ENCODE measurements around the gene DCN.
A peak's percentile ranks its signal among the peaks of the same experiment; 100 is the strongest.

DCN gene

DNA sequence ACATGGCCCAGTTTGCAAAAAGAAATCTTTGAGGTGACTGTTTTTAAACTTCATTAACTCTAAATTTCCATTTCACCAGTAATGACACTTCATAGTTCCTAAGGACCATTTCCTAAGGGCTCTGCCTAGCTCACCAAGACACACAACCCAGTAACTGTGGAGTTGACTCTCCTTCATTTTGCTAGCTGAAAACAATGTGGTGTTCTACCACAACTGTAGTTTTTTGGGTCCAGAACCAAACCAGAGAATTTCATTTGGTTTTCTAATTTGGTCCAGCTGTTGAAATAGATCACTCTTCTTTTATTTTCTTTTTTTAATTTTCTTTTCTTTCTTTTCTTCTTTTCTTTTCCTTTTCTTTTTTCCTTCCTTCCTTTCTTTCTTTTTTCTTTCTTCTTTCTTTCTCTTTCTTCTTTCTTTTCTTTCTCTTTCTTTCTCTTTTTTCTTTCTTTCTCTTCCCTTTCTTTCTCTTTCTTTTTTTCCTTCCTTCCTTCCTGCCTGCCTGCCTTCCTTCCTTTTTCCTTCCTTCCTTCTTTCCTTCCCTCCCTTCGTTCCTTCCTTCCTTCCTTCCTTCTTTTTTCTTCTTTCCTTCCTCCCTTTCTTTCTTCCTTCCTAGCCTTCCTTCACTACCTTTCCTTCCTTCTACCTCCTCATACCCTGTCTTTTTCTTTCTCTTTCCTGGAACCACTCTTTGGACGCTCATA lies 52.8 kb downstream of the DCN start:
- DNase-seq: no peak

GRCh38 chr12:91127751-91128150 lies 54.9 kb downstream of the DCN start:
- DNase-seq: no peak

DNA sequence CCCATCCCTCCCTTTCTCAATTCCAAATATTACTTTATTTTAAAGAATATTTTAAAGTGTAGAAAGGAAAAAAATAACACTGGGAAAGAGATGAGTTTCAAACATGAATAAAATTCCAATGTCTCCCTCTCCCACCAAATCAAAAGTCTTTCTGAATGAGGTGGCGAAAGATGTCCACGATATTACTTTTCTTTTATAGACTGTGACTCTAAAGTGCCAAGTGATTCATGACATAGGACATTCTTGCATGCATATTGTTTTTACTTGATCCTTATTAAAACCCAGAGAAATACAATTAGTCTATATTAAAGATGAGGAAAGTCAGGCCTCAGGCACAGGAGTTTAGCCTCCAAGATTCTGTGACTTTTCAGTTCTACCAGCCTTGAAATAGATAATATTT lies 55.3 kb downstream of the DCN start:
- DNase-seq: no peak

- DNase-seq: no peak
Observed at GRCh38 chr12:91126516-91126915, 56.1 kb downstream of the DCN start.

GRCh38 chr12:91123236-91123916 lies 59.2 kb downstream of the DCN start:
- no peak for DNase-seq

DNA sequence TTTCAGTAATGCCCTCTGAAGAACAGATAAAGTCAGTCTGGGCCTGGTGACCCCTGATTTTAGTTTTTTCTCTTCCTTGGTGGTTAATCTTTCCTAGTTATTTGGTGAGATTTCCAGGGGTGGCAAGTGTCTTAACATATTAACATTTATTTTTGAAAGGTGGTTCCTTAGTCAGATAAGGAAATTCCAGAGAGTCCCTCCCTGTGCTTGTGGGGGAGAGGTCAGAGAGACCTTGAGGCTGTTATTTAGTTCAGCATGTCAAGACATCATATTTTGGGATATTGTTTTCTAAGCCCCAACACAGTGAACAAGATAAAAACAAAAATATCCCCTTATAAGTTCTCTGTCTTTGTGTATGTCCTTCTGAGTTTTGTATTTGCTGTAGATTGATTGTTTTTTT lies 61.8 kb downstream of the DCN start:
- DNase-seq: no peak

DNA sequence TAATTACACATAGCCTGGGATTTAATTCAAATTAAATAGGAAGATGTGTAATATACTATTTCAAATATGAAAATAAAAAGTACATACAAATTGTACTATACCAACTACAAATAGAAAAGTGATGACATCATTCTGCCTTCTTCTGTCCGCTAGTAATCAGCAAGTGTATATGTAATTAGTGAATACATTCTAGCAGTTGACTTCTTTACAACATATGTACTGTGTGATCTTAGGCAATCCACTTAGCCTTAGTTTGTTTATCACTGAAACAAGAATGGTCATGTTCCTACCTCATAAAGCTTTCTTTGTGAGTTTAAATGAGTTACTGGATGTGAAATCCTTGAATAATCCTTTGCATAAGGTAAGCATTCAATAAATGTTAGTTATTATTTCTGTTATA lies 63.5 kb downstream of the DCN start:
- no peak for DNase-seq

- DNase-seq: no peak
Observed at GRCh38 chr12:91113621-91114020, 69.0 kb downstream of the DCN start.

DNA sequence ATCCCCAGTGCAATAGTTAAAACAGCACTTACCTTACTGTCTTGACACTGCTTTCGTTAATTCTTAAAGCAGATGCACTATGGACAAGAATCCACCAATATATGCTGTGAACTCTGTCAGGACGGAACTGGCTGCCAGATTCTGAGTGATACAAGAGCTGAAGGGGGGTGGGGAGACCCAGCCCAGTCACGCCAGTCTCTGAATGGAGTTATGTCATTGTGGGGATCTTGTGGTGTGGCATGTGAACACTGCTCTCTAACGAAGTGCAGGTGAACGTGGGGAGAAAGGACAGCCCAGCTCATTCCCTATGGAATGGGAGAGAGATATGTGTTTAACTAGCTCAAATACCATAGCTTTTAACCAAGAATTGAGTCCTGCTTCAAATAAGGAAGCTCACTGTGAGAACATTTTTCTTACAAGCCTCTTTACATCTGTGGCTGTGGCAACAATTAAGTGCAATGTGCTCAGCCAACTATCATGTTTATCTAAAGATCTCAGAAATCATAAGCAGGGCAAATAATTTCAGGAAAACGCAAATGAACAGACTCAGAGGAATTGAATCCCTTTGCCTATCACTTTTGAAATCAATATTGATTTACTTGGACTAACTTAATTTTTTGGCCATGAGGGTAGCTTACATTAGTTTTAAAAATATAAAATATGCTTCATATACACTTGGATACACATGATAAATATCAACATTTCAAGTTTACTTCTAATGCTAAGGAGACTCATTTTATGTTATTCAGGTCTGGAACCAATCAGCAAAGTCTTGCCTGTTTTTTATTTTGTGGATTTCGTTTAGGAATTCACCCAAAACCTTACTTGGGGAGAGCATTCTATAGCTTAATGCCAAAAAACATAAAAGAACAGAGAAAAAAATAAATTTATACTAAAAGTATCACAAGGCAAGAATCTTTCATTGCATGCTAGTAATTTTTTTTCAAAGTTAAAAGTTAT lies 71.0 kb downstream of the DCN start, which contains the start of gene LUM:
Gene LUM, minus strand, starts transcription at position 129 of the 960 bp plus-strand sequence. CDS start 2,515 bp downstream, outside the sequence.
- DNase-seq: peak; percentile 74

DNA sequence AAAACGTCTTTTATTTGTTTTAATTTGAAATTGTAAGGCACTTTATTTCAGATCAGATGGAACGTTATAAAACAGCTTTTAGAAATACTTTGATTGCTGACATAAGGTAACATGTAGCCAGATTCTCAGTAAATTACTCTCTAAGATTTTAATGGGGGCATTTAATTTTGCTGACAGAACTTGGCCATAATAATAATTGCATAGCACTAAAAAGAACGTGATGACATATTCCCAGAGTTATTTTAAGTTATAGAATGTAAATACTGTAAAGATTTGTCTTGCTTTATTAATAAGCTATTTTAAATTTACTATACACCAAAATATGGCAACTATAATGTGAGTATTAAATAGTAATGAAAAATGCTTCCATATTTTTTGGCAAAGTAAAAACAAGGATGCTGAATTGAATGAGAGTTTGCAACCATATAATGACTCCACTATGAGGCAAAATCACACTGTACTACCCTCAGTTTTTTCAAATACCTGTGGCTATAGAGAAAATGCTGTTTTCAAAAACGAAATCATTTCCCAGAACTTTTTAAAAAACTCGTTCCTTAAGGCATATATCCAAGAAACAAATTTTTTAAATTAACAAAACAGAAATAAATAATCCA lies 72.2 kb downstream of the DCN start:
- no peak for DNase-seq

DNA sequence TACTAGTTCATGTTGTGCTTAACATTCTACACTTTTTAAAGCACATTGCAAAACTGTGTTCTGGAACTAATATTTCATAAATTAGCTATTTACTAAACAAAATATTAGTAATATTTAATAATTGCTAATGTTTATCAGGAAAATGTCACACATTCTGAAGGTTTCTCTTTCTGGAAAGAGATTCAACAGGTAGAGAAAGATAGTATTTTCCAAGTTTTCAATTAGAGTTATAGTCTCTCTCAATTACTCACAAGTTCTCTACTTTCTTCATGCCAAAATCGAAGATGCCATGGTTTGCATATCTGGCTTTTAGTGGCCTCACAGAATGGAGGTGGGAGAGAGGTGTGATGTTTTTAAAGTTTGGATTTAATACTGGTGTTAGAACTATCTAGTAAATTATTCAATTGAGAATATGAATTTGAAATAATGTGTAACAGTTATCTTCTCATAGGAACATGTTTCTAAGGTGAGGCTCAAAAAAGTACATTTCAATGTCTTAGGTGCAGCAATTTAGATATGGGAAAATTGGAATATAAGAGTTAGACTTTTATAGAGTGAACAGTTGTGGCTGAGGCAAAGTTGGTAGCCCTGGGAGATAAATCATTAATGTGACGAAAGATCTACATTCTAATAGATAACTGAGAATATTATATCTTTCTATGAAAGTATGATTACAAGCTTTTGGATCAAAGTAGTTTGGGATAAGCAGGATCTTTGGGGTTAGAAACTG lies 72.9 kb downstream of the DCN start:
- DNase-seq: no peak

DNA sequence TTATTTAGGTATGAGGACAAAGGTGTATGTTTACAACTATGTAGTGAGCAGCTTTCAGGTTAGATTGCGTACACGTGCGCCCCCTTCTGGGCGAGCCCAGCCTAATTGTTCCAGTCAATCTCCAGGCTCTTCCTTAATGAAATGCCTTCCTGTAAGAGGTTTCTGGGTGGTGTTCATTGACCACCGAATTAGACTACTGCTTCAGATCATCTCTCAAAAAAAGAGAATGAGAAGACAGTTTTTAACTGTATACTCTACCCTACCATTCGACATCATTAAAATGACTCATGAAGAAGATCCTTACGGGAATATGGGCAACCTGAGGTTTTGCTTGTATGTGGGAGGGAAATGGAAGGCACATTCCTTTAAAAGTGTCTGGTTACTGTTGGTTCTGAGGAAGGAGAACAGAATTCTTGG lies 73.5 kb downstream of the DCN start:
- DNase-seq: peak; percentile 86

DNA sequence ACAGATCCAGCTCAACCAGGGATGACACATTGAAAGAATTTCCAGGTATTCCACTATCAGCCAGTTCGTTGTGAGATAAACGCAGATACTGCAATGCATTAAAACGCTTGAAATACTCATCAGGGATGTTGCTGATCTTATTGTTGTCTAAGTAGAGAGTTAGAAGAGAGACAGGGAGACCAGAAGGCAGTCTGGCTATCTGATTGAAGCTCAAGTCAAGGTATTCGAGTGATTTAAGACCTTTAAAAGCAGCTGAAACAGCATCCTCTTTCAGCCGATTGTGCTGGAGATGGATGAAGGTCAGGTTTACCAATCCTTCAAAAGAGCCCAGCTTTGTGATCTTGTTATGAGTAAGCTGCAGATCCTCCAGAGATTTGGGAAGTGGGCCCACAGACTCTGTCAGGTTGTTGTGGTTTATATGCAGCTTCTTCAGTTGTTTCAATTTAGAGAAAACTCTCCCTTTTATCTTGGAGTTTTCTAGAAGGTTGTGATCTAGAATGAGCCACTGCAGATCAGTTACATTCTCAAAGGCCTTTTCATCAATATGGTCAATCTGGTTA lies 74.3 kb downstream of the DCN start:
- no peak for DNase-seq

DNA sequence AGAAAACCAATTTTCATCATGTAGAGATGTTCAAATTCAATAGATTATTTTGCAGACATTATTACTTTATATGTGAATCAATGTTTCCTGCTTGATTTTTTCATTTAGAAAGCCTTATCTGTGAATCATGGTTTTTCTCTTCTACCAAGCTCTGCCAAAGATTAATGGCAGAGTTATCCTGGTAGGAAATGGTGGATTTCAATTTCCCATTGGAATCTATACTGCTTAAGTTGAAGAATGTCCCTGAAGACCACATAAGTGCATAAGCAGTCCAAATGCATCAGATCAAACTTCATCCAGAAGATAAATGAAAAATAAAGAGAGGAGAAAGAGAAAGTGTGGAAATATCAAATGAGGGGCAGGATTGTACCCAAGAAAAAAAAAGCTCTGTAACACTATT lies 76.3 kb downstream of the DCN start:
- no peak for DNase-seq

GRCh38 chr12:91105807-91106206 lies 76.8 kb downstream of the DCN start:
- DNase-seq: no peak

DNA sequence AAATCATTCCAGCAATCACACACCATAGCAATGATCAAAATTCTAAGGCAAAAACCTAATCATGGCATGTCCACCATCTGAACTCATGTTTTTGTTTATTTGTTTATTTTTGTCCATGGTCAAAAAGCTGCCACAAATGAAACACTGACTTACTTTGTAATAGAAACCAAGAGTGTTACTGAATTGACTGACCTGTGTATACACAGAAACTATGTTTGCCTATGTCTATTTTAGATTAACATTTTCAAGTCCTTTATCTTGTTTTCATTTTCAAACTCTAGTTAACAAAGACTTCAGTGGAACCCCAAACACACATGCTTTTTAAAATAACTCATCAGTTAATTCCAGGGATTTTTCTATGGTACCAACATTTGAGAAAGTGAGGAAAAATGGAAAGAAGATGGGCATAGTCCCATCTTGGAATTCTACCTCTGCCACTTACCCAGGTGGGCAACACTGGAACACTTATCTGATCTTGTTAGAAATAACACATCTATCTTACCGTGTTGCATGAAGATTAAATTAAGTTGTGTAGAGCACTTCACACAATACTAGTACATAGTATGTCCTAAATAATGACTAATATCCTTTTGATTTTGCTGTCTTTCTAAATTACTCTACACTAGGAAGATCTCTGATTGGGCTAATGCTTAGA lies 77.7 kb downstream of the DCN start:
- no peak for DNase-seq

- no peak for DNase-seq
Observed at GRCh38 chr12:91103624-91104023, 79.0 kb downstream of the DCN start.

DNA sequence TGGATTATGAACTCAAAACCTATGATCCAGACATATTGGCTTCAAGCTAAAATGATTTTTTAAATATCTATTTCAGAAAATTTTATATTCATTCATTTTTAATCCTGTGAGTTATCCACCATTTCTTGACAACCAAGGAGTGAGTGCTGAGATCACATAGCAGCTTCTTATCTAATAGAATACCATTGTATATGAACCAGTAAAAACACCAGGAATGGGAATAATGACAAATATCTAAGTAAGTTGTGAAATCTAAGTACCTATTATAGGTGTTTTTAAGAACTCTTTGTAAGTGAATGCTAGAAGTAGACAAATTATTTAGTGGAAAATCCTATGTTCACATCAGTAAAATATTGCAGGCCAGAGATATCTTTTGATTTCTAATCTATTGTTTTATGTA lies 79.5 kb downstream of the DCN start:
- no peak for DNase-seq

- no peak for DNase-seq
Observed at GRCh38 chr12:91100906-91101305, 81.7 kb downstream of the DCN start.

DNA sequence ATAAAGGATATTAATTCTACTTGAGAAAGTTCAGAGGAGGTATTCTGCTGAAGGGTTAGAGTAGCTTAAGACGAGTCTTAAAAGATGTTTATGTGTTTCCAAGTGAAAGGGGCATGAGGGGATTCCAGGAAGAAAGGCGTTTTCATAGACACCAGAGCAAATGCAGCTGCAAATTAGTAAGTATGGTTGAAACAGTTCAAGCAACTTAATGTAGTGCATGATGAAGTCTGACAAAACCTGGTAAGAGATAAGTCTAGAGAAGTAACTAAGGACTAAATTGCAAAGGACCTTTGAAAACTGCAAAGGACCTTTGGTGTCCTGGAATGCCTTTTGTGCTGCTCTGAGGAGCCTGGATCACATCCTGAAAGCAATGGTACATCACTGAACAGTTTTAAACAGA lies 82.8 kb downstream of the DCN start:
- no peak for DNase-seq

DNA sequence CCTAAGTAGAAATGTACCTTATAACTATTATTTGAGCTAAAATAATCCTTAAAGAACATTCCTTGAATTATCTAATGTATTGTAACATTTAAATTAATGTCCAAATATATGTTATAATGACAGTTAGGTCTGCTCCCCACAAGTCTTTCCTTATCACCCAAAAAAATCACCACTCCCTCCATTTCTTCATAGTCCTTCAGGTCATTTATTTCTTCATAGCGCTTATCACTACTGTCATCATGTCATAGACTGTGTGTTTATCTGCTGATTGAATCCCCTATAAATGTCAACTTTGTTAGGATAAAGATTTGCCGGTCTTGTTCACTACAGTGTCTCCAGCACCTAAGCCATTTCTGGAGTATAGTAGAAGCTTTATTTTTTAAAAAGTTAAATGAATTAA lies 83.3 kb downstream of the DCN start:
- no peak for DNase-seq

- no peak for DNase-seq
Observed at GRCh38 chr12:91098941-91099340, 83.7 kb downstream of the DCN start.

Data from OCI-M1 (cell line).